Esophagus muscularis mucosa (tissue), 4 donors: Measurements from ENCODE around the gene PRR5.

Source experiments
- EP300 ChIP-seq: sonication (generic); formaldehyde crosslinking; IDR thresholded peaks from one replicate; pipeline ENCODE4 v1.6.1; 2017; ENCODE audit warnings: antibody characterized with exemption
- POLR2A ChIP-seq: fragments of 450-650 bp; IDR thresholded peaks from one replicate; pipeline ENCODE4 v1.6.1; 2017; ENCODE audit warnings: antibody characterized with exemption, moderate library complexity, mild to moderate bottlenecking, low read depth
- POLR2AphosphoS5 ChIP-seq, 2 donors: sonication (generic); formaldehyde crosslinking; IDR thresholded peaks; one replicate each; pipeline ENCODE4 v1.6.1; 2017; ENCODE audit warnings: antibody characterized with exemption in 2 of 2
- TF ChIP-seq, protein P1 (sequence below), 3 experiments: fragments of 200-600 bp in 2 of 3; fragments of 450-650 bp in 1 of 3; sonication (generic) in 2 of 3; IDR thresholded peaks; one replicate each; pipeline ENCODE4 v1.5.1; 2017 to 2019; ENCODE audit warnings: antibody characterized with exemption in 3 of 3, mild to moderate bottlenecking in 2 of 3, moderate library complexity in 1 of 3

DNA sequence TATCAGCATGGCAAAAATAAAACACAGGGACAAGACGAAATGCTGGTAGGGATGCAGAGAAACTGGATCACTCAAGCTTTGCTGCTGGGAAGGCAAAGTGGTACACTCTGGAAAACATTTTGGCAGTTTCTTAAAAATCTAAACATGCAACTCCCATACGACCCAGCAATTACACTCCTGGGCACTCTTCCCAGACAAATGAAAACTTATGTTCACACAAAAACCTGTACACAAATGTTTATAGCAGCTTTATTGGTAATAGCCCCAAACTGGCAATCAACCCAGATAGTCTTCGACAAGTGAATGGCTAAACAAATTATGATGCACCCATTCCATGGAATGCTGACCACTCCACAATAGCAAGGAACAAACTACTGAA, 35.8 kb upstream of the PRR5 start:
- TF ChIP-seq, protein P1, sequence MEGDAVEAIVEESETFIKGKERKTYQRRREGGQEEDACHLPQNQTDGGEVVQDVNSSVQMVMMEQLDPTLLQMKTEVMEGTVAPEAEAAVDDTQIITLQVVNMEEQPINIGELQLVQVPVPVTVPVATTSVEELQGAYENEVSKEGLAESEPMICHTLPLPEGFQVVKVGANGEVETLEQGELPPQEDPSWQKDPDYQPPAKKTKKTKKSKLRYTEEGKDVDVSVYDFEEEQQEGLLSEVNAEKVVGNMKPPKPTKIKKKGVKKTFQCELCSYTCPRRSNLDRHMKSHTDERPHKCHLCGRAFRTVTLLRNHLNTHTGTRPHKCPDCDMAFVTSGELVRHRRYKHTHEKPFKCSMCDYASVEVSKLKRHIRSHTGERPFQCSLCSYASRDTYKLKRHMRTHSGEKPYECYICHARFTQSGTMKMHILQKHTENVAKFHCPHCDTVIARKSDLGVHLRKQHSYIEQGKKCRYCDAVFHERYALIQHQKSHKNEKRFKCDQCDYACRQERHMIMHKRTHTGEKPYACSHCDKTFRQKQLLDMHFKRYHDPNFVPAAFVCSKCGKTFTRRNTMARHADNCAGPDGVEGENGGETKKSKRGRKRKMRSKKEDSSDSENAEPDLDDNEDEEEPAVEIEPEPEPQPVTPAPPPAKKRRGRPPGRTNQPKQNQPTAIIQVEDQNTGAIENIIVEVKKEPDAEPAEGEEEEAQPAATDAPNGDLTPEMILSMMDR (IDR thresholded peaks at IDR 0.05), result no peak
- TF ChIP-seq POLR2AphosphoS5 (IDR thresholded peaks at IDR 0.05) (no peak), POLR2A (no peak), EP300 (no peak)
